ENCODE data around the gene TENM3.

- TF ChIP-seq EZH2 (IDR thresholded peaks at IDR 0.05) (no peak), FOXP2 (optimal IDR thresholded peaks at IDR 0.05; ENCODE audit: control extremely low read depth, extremely low read length, insufficient read depth) (no peak)
These were observed 208.2 kb downstream of the TENM3 start for GRCh38 chr4:182451441-182451840.
